Spleen (tissue), 11 donors: ENCODE results near the gene STMN3. TPM values are rescaled to one million over a fixed set of nuclear protein-coding genes. Genes with fewer than 3 reads are reported as not detected.
A peak's percentile ranks its signal among the peaks of the same experiment; 100 is the strongest.

ENCODE experiments used
- DNase-seq: peaks from one replicate; pipeline ENCODE4 v3.0.0-alpha.2; 2020
- H3K27ac ChIP-seq, 8 donors: fragments of 200-600 bp; sonication (generic) in 7 of 8; 1 replicate in 4 of 8; 2 replicates in 4 of 8; pipeline versions ENCODE4 v1.5.0 to v1.8.0; 2016 to 2021; ENCODE audit warnings: inconsistent platforms in 4 of 8, mild to moderate bottlenecking in 4 of 8, moderate library complexity in 1 of 8
- H3K27me3 ChIP-seq, 7 donors: fragments of 200-600 bp; sonication (generic) in 6 of 7; replicated peaks in 1 of 7; 1 replicate in 4 of 7; 2 replicates in 3 of 7; pipeline versions ENCODE4 v1.5.0 to v1.8.0; 2016 to 2021; ENCODE audit warnings: inconsistent platforms in 3 of 7, mild to moderate bottlenecking in 1 of 7
- H3K36me3 ChIP-seq, 6 donors: fragments of 200-600 bp; sonication (generic) in 5 of 6; 1 replicate in 4 of 6; 2 replicates in 2 of 6; pipeline versions ENCODE4 v1.5.0 to v1.8.0; 2016 to 2021; ENCODE audit warnings: inconsistent platforms in 2 of 6
- H3K4me1 ChIP-seq, 6 donors: fragments of 200-600 bp; sonication (generic) in 5 of 6; 1 replicate in 3 of 6; 2 replicates in 3 of 6; pipeline versions ENCODE4 v1.5.0 to v1.8.0; 2016 to 2021; ENCODE audit warnings: inconsistent platforms in 3 of 6
- H3K4me3 ChIP-seq, 8 donors: fragments of 200-600 bp; sonication (generic) in 7 of 8; 1 replicate in 4 of 8; 2 replicates in 4 of 8; pipeline versions ENCODE4 v1.5.0 to v1.8.0; 2016 to 2021; ENCODE audit warnings: inconsistent platforms in 4 of 8, mild to moderate bottlenecking in 4 of 8, moderate library complexity in 2 of 8
- H3K9me3 ChIP-seq, 8 donors: fragments of 200-600 bp; sonication (generic) in 7 of 8; 1 replicate in 4 of 8; 2 replicates in 4 of 8; pipeline versions ENCODE4 v1.5.0 to v1.8.0; 2016 to 2021; ENCODE audit warnings: inconsistent platforms in 4 of 8
- CTCF ChIP-seq, 11 experiments: fragments of 200-600 bp in 7 of 11; fragments of 450-650 bp in 4 of 11; sonication (generic) in 4 of 11; IDR thresholded peaks in 8 of 11; conservative IDR thresholded peaks in 3 of 11; 1 replicate in 7 of 11; 2 replicates in 4 of 11; pipeline versions ENCODE4 v1.4.0 to v1.8.0; 2016 to 2021; ENCODE audit warnings: antibody characterized with exemption in 11 of 11, inconsistent platforms in 4 of 11, mild to moderate bottlenecking in 1 of 11
- POLR2A ChIP-seq, 3 donors: fragments of 450-650 bp; IDR thresholded peaks; one replicate each; pipeline ENCODE4 v1.5.1; 2017; ENCODE audit warnings: antibody characterized with exemption in 3 of 3, mild to moderate bottlenecking in 1 of 3
- POLR2AphosphoS5 ChIP-seq, 3 donors: sonication (generic); formaldehyde crosslinking; IDR thresholded peaks; one replicate each; pipeline ENCODE4 v1.5.1; 2017; ENCODE audit warnings: antibody characterized with exemption in 3 of 3
- WGBS, 5 donors: extraction: QIAGEN DNeasy Blood & Tissue Kit in 3 of 5; methylation state at CpG; one replicate each; pipeline versions ENCODE4 v1.1.5 to v1.1.7; 2013 to 2018; 5-methylcytosine and 5-hydroxymethylcytosine counted together
- intact Hi-C: fragments of 100-400 bp; cut with DNase I; formaldehyde crosslinking; loops from one replicate; pipeline ENCODE4 v1.15.0; 2023; ENCODE audit warnings: low total_unique reads
- polyA plus RNA-seq, 3 donors: library from polyadenylated mRNA; stranded (reverse); fragments of 200-250 nt; gene quantifications; one replicate each; pipeline ENCODE4 v1.2.1, GENCODE V29; 2013
- total RNA-seq, 7 donors: library from RNA; depleted of rRNA in 3 of 7; stranded (reverse); fragments of >200 nt in 3 of 7; fragmentation: NEBNext Ultra II Directional in 4 of 7; extraction: Animal tissue kit (Norgen Biotek cat#: 25700) in 4 of 7; gene quantifications; one replicate each; pipeline versions ENCODE4 v1.1.0 to v1.2.1, GENCODE V29; 2016 to 2021
- donor health status: healthy with polysubstance abuse.
- donor health status: DM: no; HTN: no; CAD: no; lungs with moderate emphysema.
- donor health status: DM: no; HTN: no; CAD: no.
- donor health status: Bipolar disorder and iron deficiency.
- donor health status: healthy.
- donor health status: DM: no; HTN: no; CAD: no.
- donor health status: DM: yes; HTN: yes; CAD: no.

STMN3 gene
- total and polyA plus RNA-seq, 10 donors, result 16.1 to 57.0 (median 32.3) TPM

DNA sequence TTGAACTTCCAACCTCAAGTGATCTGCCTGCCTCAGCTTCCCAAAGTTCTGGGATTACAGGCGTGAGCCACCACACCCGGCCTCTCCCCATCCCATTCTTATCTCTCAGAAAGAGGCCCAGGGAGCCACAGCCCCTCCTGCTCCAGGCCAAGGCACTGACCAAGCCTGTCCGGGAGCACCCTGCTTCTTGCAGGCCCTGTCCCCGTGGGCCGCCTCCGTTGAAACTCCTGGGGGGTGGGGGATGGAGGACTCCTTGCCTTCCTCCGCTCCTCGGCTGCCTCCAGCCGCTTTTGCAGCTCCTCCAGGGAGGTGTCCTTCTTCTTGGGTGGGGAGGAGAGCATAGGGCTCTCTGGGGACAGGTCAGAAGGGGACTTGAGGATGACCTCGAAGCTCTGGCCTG, 9.7 kb downstream of the STMN3 start:
- TF ChIP-seq POLR2A (IDR thresholded peaks at IDR 0.05) (no peak), CTCF (IDR thresholded peaks at IDR 0.05 in 8 of 11, conservative IDR thresholded peaks at IDR 0.05 in 3 of 11) (no peak), POLR2AphosphoS5 (IDR thresholded peaks at IDR 0.05) (no peak)
- H3K36me3 ChIP-seq, result peaks cover 0 to 13% (median 0%) of the 10 kb centered on the region in 6 donors
- H3K27me3 ChIP-seq, result no peaks in the 10 kb centered on the region
- intact Hi-C loops, result no loop called here
- peaks cover 20 to 42% (median 33%) of the 10 kb centered on the region in 6 donors for H3K4me1 ChIP-seq
- peak; percentile 86 for DNase-seq
- 93 to 99% (median 93%) methylated on average over 7 to 10 of the region's 10 CpGs for WGBS, 5 donors
- H3K9me3 ChIP-seq, result no peaks in the 10 kb centered on the region
- no peak overlapping the region for H3K4me3 ChIP-seq
- H3K27ac ChIP-seq, result no peak overlapping the region

- Histone ChIP-seq H3K36me3 (peaks cover 0 to 13% (median 0%) of the 10 kb centered on the region in 6 donors), H3K27ac (peak overlapping the region; percentile 72 to 100 (median 86)), H3K27me3 (no peaks in the 10 kb centered on the region), H3K9me3 (no peaks in the 10 kb centered on the region), H3K4me3 (peak overlapping the region; percentile 27 to 87 (median 46)), H3K4me1 (peaks cover 25 to 50% (median 39%) of the 10 kb centered on the region in 6 donors)
- TF ChIP-seq POLR2A (IDR thresholded peaks at IDR 0.05) (no peak), CTCF (IDR thresholded peaks at IDR 0.05 in 8 of 11, conservative IDR thresholded peaks at IDR 0.05 in 3 of 11) (no peak), POLR2AphosphoS5 (IDR thresholded peaks at IDR 0.05) (no peak)
- 48 to 92% (median 56%) methylated on average over 5 to 29 of the region's 29 CpGs for WGBS, 5 donors
- intact Hi-C loops, result no loop called here
- peak; percentile 91 for DNase-seq
These were observed 10.5 kb downstream of the STMN3 start for GRCh38 chr20:63642527-63643247.

DNA sequence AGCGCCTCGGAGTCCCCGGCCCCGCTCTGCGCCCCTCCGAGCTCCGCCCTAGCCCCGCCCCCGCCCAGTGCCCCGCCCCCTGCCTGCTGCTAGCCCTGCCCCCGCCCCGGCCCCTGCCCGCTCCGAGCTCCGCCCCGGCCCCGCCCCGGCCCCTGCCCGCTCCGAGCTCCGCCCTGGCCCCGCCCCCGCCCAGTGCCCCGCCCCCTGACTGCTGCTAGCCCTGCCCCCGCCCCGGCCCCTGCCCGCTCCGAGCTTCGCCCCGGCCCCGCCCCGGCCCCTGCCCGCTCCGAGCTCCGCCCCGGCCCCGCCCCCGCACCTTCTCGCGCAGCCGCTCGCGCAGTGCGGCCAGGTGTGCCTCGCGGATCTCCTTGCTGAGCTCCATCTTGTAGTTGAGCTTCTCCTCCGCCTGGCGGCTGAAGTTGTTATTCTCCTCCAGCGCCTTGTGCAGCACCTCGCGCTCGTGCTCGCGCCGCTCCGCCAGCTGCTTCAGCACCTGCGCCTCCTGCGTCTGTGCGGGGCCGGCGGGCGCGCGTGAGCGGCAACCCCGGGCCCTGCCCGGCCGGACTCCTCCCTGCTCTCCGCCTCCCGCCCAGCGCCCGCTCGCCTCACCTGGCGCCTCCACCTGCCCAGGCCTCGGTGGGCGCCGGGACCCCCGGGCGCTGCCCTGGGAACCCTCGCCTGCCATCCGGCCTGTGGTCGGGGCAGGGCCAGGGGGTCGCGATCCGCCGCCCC, 11.3 kb downstream of the STMN3 start:
- 1 to 3% (median 2%) methylated on average over 20 to 86 of the region's 86 CpGs for WGBS, 5 donors
- H3K27ac ChIP-seq, result peak overlapping the region; percentile 93 to 100 (median 99)
- intact Hi-C loops, result no loop called here

More for the DNA sequence above, 11.3 kb downstream of the STMN3 start:
- no peak for TF ChIP-seq POLR2A (IDR thresholded peaks at IDR 0.05)
- TF ChIP-seq CTCF (IDR thresholded peaks at IDR 0.05 in 8 of 11, conservative IDR thresholded peaks at IDR 0.05 in 3 of 11), result peak; percentile 41 to 84 (median 70)
- TF ChIP-seq POLR2AphosphoS5 (IDR thresholded peaks at IDR 0.05), result peak; percentile 76 to 82 (median 80)
- Histone ChIP-seq H3K27me3 (no peaks in the 10 kb centered on the region), H3K9me3 (no peaks in the 10 kb centered on the region), H3K4me1 (peaks cover 26 to 58% (median 46%) of the 10 kb centered on the region in 6 donors), H3K4me3 (peak overlapping the region; percentile 56 to 87 (median 66)), H3K36me3 (peaks cover 0 to 13% (median 0%) of the 10 kb centered on the region in 6 donors)
- DNase-seq, result peak; percentile 99
